AG09319 (cell line): ENCODE data around the gene AP5B1.

Experiments used
- DNase-seq: peaks from one replicate; pipeline ENCODE4 v3.0.0-alpha.2; 2010; ENCODE audit warnings: low read depth; ENCODE audit errors: extremely low read depth
- CTCF ChIP-seq: IDR thresholded peaks from 2 replicates; pipeline ENCODE4 v1.5.1; 2011; ENCODE audit warnings: low read depth, mild to moderate bottlenecking, inconsistent platforms, low read length, moderate library complexity

Gene AP5B1

GRCh38 chr11:65793144-65793581 lies 12.4 kb upstream of the AP5B1 start:
- DNase-seq, result no peak
- no peak for TF ChIP-seq CTCF

- no peak for DNase-seq
- no peak for TF ChIP-seq CTCF
Observed at GRCh38 chr11:65792456-65792855, 11.7 kb upstream of the AP5B1 start.

DNA sequence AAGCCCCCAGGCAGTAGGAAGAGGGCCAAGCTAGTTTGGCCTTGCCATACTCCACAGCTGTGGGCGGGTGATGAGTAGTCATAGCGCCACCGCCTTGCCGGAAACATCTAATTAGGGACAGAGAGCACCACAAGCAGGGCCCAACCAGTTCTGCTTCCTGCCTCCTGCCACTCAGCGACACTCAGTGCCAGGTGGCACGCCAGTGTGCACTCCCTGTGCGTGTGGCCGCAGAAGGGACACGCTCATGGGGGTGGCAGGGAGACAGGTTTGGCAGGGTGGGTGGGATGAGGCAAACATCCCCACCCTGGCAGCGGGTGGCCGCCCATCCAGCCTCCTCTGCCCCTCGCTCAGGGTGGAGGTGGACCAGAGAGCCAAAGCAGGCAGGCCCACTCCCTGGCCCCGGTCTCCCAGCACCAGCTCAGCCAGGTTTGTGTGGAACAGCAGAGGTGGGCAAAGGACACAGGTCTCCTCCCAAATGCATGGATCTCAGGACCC lies 11.0 kb upstream of the AP5B1 start:
- no peak for TF ChIP-seq CTCF
- DNase-seq, result no peak

DNA sequence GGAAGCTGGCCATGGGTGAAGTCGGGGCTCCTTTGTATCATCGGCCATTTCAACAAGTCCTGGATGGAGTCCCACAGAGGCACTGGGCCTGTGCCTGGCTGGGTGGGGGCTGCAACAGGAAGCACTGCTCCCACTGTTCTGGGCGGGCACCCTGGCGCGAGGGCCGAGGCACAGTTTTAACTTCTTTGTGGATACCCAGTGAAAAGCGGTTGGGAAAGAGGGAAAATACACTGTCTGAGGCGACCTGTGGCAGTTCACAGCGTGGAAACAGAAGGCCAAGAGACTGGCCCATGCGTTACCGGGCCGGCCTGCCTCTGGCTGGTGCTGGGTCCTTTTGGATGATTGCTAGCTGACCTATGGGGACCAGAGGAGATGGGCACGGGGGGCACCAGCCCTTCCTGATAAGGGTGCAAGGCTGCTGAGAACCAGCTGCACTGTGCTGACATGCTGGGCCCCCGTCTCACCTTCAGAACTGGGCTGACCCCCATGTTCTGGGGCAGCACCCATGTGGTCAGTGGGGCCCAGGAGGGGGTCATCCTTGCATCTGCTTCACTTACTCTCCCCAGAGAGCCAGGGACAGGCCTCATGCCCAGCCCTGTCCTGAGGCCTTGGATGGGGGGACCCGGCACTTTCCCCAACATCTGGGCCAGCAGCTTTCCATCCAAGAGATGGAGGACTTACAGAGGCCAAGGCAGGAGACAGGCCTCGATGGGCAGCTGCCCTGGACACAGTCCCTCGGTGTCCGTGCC lies 10.3 kb upstream of the AP5B1 start:
- no peak for DNase-seq
- TF ChIP-seq CTCF, result no peak

GRCh38 chr11:65790104-65790901 lies 9.5 kb upstream of the AP5B1 start:
- no peak for DNase-seq

GRCh38 chr11:65789230-65790103 lies 8.7 kb upstream of the AP5B1 start:
- DNase-seq, result no peak
- no peak for TF ChIP-seq CTCF

More at GRCh38 chr11:65790104-65790901, 9.5 kb upstream of the AP5B1 start:
- no peak for TF ChIP-seq CTCF
